CD4-positive, alpha-beta memory T cell (primary cell): Measurements from ENCODE around the gene GALNT4. TPM values are rescaled to one million over a fixed set of nuclear protein-coding genes. Genes with fewer than 3 reads are reported as not detected.

Experiments used
- CTCF ChIA-PET: fragments of 350-600 bp; sonication (Branson Sonifier 250); formaldehyde crosslinking; loops from one replicate; lab custom pipeline; 2021; ENCODE audit warnings: inconsistent platforms; ENCODE audit not compliant: partially characterized antibody; lab: Charles Lee
- POLR2A ChIA-PET: fragments of 350-600 bp; sonication (Branson Sonifier 250); formaldehyde crosslinking; loops from one replicate; lab custom pipeline; 2021; ENCODE audit not compliant: partially characterized antibody; lab: Charles Lee
- DNase-seq, 5 donors: peaks; one replicate each; pipeline versions ENCODE4 v3.0.0 to v3.0.0-alpha.2; 2020 to 2022; ENCODE audit warnings: mixed read lengths in 1 of 5
- H3K27ac ChIP-seq: one replicate; pipeline ENCODE4 v1.7.0; 2013; ENCODE audit warnings: low read depth, low read length
- H3K27me3 ChIP-seq: 2 replicates; pipeline ENCODE4 v1.7.0; 2013; ENCODE audit warnings: mild to moderate bottlenecking, low read length, moderate library complexity; ENCODE audit not compliant: insufficient read depth
- H3K36me3 ChIP-seq: 2 replicates; pipeline ENCODE4 v1.7.0; 2013; ENCODE audit warnings: mild to moderate bottlenecking, low read length, moderate library complexity; ENCODE audit not compliant: insufficient read depth
- H3K4me1 ChIP-seq: 2 replicates; pipeline ENCODE4 v1.7.0; 2013; ENCODE audit warnings: mild to moderate bottlenecking, low read length, moderate library complexity; ENCODE audit not compliant: insufficient read depth
- H3K4me3 ChIP-seq, 2 donors: one replicate each; pipeline ENCODE4 v1.7.0; 2013; ENCODE audit warnings: low read length in 2 of 2, mild to moderate bottlenecking in 1 of 2
- H3K9me3 ChIP-seq, 2 donors: one replicate each; pipeline ENCODE4 v1.7.0; 2013; ENCODE audit warnings: low read length in 2 of 2, control low read depth in 1 of 2; ENCODE audit not compliant: control insufficient read depth in 1 of 2
- H3K27ac Mint-ChIP-seq, 7 donors: one replicate each; pipeline ENCODE4 v1.8.0; 2020 to 2021; ENCODE audit warnings: mixed read lengths in 7 of 7, mild to moderate bottlenecking in 6 of 7, inconsistent platforms in 3 of 7, moderate library complexity in 3 of 7
- H3K27me3 Mint-ChIP-seq, 2 donors: one replicate each; pipeline ENCODE4 v1.8.0; 2020 to 2021; ENCODE audit warnings: mixed read lengths in 2 of 2
- H3K36me3 Mint-ChIP-seq, 2 donors: one replicate each; pipeline ENCODE4 v1.8.0; 2020 to 2021; ENCODE audit warnings: mixed read lengths in 2 of 2, inconsistent platforms in 1 of 2, mild to moderate bottlenecking in 1 of 2
- H3K4me1 Mint-ChIP-seq, 4 donors: one replicate each; pipeline ENCODE4 v1.8.0; 2020 to 2021; ENCODE audit warnings: mixed read lengths in 4 of 4, mild to moderate bottlenecking in 1 of 4
- H3K4me3 Mint-ChIP-seq, 8 donors: one replicate each; pipeline ENCODE4 v1.8.0; 2020 to 2021; ENCODE audit warnings: mixed read lengths in 8 of 8, mild to moderate bottlenecking in 7 of 8, moderate library complexity in 6 of 8, inconsistent platforms in 3 of 8
- H3K9me3 Mint-ChIP-seq, 8 donors: one replicate each; pipeline ENCODE4 v1.8.0; 2020 to 2021; ENCODE audit warnings: mixed read lengths in 8 of 8, mild to moderate bottlenecking in 5 of 8, inconsistent platforms in 3 of 8, moderate library complexity in 1 of 8
- intact Hi-C: fragments of 100-400 bp; cut with micrococcal nuclease; formaldehyde crosslinking; loops from one replicate; pipeline ENCODE4 v1.15.1; 2023
- polyA plus RNA-seq, 2 donors: library from polyadenylated mRNA; unstranded; fragments of 300-500 nt; fragmentation: Illumina TruSeq; gene quantifications; one replicate each; pipeline ENCODE4 v1.2.3, GENCODE V29; 2021
- total RNA-seq, 2 experiments: library from RNA; stranded (reverse); gene quantifications; one replicate each; pipeline ENCODE4 v1.2.3, GENCODE V29; 2021

Gene GALNT4
- total and polyA plus RNA-seq, 4 experiments from 2014 or later: 2.8 to 7.6 (median 5.3) TPM

GRCh38 chr12:89481213-89481914 lies 43.2 kb downstream of the GALNT4 start:
- H3K4me1 Mint-ChIP-seq: peaks cover 8 to 24% (median 20%) of the 10 kb centered on the region in 4 donors
- no peaks in the 10 kb centered on the region for H3K9me3 Mint-ChIP-seq
- no peak overlapping the region for H3K4me3 Mint-ChIP-seq
- Histone ChIP-seq H3K4me3 (no peak overlapping the region), H3K4me1 (peaks cover 12% of the 10 kb centered on the region), H3K27ac (no peak overlapping the region), H3K9me3 (no peaks in the 10 kb centered on the region), H3K36me3 (no peaks in the 10 kb centered on the region), H3K27me3 (no peaks in the 10 kb centered on the region)
- no peak for DNase-seq
- peak overlapping the region in 1 of 7 donors; percentile 15 for H3K27ac Mint-ChIP-seq
- H3K27me3 Mint-ChIP-seq: no peaks in the 10 kb centered on the region
- peaks cover 11 to 25% of the 10 kb centered on the region in 2 donors for H3K36me3 Mint-ChIP-seq
- ChIA-PET POLR2A (no interaction called here), CTCF (interaction anchor here (1.3 kb wide), 1 partner anchor 464 kb away, joined by 5 read pairs; no protein-coding TSS in a partner anchor)
- intact Hi-C loops: no loop called here

DNA sequence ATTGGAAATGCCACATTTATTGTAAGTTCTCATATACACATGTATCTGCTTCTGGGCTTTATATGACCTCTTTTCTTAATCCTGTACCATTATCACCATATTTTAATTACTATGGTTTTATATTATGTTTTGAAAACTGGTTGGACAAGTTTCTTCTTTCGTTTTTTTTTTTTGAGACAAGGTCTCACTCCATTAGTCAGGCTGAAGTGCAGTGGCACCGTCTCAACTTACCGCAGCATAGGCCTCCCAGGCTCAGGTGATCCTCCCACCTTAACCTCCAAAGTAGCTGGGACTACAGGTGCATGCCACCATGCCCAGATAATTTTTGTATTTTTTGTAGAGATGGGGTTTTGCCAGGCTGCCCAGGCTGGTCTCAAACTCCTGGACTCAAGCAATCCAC lies 44.6 kb downstream of the GALNT4 start:
- Mint-ChIP-seq H3K4me1 (peaks cover 8 to 28% (median 21%) of the 10 kb centered on the region in 4 donors), H3K27me3 (no peaks in the 10 kb centered on the region), H3K4me3 (no peak overlapping the region), H3K36me3 (peaks cover 4 to 12% of the 10 kb centered on the region in 2 donors), H3K9me3 (no peaks in the 10 kb centered on the region), H3K27ac (no peak overlapping the region)
- H3K36me3 ChIP-seq: no peaks in the 10 kb centered on the region
- H3K4me3 ChIP-seq: no peak overlapping the region
- intact Hi-C loops: no loop called here
- no peak for DNase-seq
- H3K4me1 ChIP-seq: peaks cover 15% of the 10 kb centered on the region
- ChIA-PET POLR2A (no interaction called here), CTCF (interaction anchor here (1.3 kb wide), 1 partner anchor 462 kb away, joined by 5 read pairs; no protein-coding TSS in a partner anchor)
- H3K9me3 ChIP-seq: no peaks in the 10 kb centered on the region
- H3K27me3 ChIP-seq: no peaks in the 10 kb centered on the region
- no peak overlapping the region for H3K27ac ChIP-seq

- Histone ChIP-seq H3K36me3 (no peaks in the 10 kb centered on the region), H3K4me3 (no peak overlapping the region), H3K4me1 (peaks cover 23% of the 10 kb centered on the region), H3K27me3 (no peaks in the 10 kb centered on the region), H3K9me3 (no peaks in the 10 kb centered on the region), H3K27ac (no peak overlapping the region)
- Mint-ChIP-seq H3K27ac (peak overlapping the region; percentile 10 to 81 (median 67)), H3K4me3 (peak overlapping the region in 7 of 8 donors; percentile 3 to 65 (median 33)), H3K4me1 (peaks cover 15 to 34% (median 26%) of the 10 kb centered on the region in 4 donors), H3K27me3 (no peaks in the 10 kb centered on the region), H3K9me3 (no peaks in the 10 kb centered on the region), H3K36me3 (peaks cover 0 to 7% of the 10 kb centered on the region in 2 donors)
- ChIA-PET CTCF (interaction anchor here (1.3 to 1.5 kb wide), 4 partner anchors 9 to 47 kb away, joined by 3 to 6 read pairs (median 4); partner anchors contain the start of gene GALNT4), POLR2A (no interaction called here)
- intact Hi-C loops: no loop called here
- DNase-seq: peak in 1 of 5 donors; percentile 12
These were observed 46.8 kb downstream of the GALNT4 start for GRCh38 chr12:89477633-89478279.

DNA sequence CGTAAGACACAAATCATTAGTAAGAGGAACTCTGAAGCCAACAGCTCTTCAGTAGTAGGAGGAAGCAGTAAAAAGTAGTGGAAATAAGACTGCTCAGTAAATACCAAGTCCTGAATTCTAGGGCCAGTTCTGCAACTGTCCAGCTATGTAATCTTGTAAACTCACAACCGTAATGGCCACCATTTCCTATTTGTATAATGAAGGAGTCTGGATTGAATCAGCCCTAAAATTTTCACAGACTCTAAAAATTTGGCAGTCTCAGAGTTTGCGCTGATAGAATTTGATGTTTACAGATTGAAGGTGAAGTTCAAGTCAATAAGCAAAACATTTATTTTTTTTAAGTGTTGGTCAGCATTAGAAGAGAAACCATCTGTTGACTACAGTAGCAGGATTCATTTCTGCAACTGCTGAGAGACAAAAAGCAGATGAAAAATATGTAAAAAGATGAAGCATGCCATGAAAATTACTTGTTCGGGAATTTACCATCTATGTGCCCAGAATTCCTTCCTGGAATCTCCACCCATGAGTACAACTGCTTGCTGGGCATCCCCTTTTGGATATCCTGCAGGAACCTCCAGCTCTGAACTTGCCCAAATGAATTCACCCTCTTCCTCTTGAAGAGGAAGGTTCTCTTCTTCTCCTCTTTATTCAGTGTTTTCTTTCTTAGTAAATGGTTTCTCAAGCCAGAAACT lies 47.5 kb downstream of the GALNT4 start:
- Histone ChIP-seq H3K27ac (no peak overlapping the region), H3K4me1 (peaks cover 23% of the 10 kb centered on the region), H3K27me3 (no peaks in the 10 kb centered on the region), H3K4me3 (no peak overlapping the region), H3K36me3 (no peaks in the 10 kb centered on the region), H3K9me3 (no peaks in the 10 kb centered on the region)
- Mint-ChIP-seq H3K27ac (peak overlapping the region in 6 of 7 donors; percentile 10 to 81 (median 53)), H3K4me1 (peaks cover 15 to 34% (median 26%) of the 10 kb centered on the region in 4 donors), H3K9me3 (no peaks in the 10 kb centered on the region), H3K27me3 (no peaks in the 10 kb centered on the region), H3K4me3 (peak overlapping the region in 6 of 8 donors; percentile 4 to 65 (median 46)), H3K36me3 (peaks cover 0 to 2% of the 10 kb centered on the region in 2 donors)
- no peak for DNase-seq
- ChIA-PET CTCF (interaction anchor here (1.3 to 1.5 kb wide), 4 partner anchors 10 to 47 kb away, joined by 3 to 6 read pairs (median 4); partner anchors contain the start of gene GALNT4), POLR2A (interaction anchor here (0.7 kb wide), 1 partner anchor 128 kb away, joined by 3 read pairs; no protein-coding TSS in a partner anchor)
- intact Hi-C loops: no loop called here

- intact Hi-C loops: no loop called here
- no peak for DNase-seq
These were observed 48.4 kb downstream of the GALNT4 start for GRCh38 chr12:89476232-89476631.

DNA sequence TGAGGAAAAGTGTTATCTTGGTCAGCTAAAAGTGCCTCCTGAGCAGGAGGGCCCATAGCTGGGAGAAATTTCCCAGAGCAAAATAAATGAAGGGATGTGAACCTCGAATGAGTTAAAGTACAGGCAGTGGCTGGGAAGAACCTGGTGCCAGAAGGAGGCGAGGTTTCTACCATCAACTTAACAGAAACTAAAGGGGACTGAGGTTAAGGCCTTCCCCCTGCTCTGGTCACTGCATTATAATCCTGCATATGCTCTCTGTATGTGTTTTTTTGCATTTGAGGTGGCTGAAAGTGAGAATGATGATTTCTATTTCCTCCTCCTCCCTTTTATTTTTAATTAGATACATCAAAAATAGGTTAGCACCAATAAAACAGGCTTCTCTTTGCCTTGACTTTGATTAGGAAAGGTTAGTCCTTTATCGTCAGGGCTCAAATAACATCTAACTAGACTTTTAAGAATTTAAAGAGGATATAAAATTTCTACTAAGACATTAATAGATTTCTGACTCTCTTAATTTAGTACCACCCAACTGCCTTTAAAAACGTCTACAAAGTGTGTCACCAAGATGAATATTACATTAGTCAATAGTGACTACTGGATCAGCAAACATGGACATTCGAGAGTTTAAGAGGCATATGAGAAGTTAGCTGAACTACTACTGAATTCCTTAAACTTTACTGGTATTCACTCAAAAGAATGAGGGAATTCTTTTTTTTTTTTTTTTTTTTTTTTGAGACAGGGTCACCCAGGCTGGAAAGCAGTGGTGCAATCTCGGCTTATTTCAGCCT lies 49.2 kb downstream of the GALNT4 start:
- intact Hi-C loops: no loop called here
- no peaks in the 10 kb centered on the region for H3K27me3 Mint-ChIP-seq
- CTCF ChIA-PET: interaction anchor here (0.7 to 11.9 kb wide), 7 partner anchors 8 to 458 kb away, joined by 3 to 185 read pairs (median 4); partner anchors contain the start of genes GALNT4 and POC1B

More at GRCh38 chr12:89476232-89476631, 48.4 kb downstream of the GALNT4 start:
- ChIA-PET POLR2A (no interaction called here), CTCF (interaction anchor here (1.5 kb wide), 1 partner anchor 11 kb away, joined by 3 read pairs; no protein-coding TSS in a partner anchor)
- no peaks in the 10 kb centered on the region for H3K36me3 ChIP-seq
- Mint-ChIP-seq H3K27me3 (no peaks in the 10 kb centered on the region), H3K9me3 (no peaks in the 10 kb centered on the region), H3K36me3 (peaks cover 0 to 1% of the 10 kb centered on the region in 2 donors), H3K4me1 (peaks cover 15 to 36% (median 27%) of the 10 kb centered on the region in 4 donors), H3K4me3 (peak overlapping the region in 1 of 8 donors; percentile 17), H3K27ac (peak overlapping the region in 2 of 7 donors; percentile 27 to 51)
- peaks cover 23% of the 10 kb centered on the region for H3K4me1 ChIP-seq
- no peak overlapping the region for H3K27ac ChIP-seq
- no peaks in the 10 kb centered on the region for H3K9me3 ChIP-seq
- no peak overlapping the region for H3K4me3 ChIP-seq
- H3K27me3 ChIP-seq: no peaks in the 10 kb centered on the region

More for the DNA sequence above, 49.2 kb downstream of the GALNT4 start:
- no peak for DNase-seq
- Histone ChIP-seq H3K9me3 (no peaks in the 10 kb centered on the region), H3K36me3 (no peaks in the 10 kb centered on the region), H3K4me3 (no peak overlapping the region), H3K27ac (no peak overlapping the region), H3K4me1 (peaks cover 30% of the 10 kb centered on the region), H3K27me3 (no peaks in the 10 kb centered on the region)
- peaks cover 17 to 44% (median 32%) of the 10 kb centered on the region in 4 donors for H3K4me1 Mint-ChIP-seq
- H3K36me3 Mint-ChIP-seq: no peaks in the 10 kb centered on the region
- POLR2A ChIA-PET: interaction anchor here (2.2 kb wide), 1 partner anchor 51 kb away, joined by 5 read pairs; no protein-coding TSS in a partner anchor
- H3K4me3 Mint-ChIP-seq: no peak overlapping the region
- peak overlapping the region in 5 of 7 donors; percentile 6 to 86 (median 60) for H3K27ac Mint-ChIP-seq
- H3K9me3 Mint-ChIP-seq: no peaks in the 10 kb centered on the region
